WI38 (cell line): ENCODE results near the gene C10orf67.

Experiments used
- H3K4me3 ChIP-seq: 2 replicates; pipeline ENCODE4 v1.5.1; 2011; ENCODE audit warnings: low read depth, mild to moderate bottlenecking, control low read depth, low read length
- TF ChIP-seq, protein P1 (sequence below): IDR thresholded peaks from 2 replicates; pipeline ENCODE4 v1.5.1; 2012; ENCODE audit warnings: low read depth, mild to moderate bottlenecking, control low read depth, low read length

C10orf67 gene

DNA sequence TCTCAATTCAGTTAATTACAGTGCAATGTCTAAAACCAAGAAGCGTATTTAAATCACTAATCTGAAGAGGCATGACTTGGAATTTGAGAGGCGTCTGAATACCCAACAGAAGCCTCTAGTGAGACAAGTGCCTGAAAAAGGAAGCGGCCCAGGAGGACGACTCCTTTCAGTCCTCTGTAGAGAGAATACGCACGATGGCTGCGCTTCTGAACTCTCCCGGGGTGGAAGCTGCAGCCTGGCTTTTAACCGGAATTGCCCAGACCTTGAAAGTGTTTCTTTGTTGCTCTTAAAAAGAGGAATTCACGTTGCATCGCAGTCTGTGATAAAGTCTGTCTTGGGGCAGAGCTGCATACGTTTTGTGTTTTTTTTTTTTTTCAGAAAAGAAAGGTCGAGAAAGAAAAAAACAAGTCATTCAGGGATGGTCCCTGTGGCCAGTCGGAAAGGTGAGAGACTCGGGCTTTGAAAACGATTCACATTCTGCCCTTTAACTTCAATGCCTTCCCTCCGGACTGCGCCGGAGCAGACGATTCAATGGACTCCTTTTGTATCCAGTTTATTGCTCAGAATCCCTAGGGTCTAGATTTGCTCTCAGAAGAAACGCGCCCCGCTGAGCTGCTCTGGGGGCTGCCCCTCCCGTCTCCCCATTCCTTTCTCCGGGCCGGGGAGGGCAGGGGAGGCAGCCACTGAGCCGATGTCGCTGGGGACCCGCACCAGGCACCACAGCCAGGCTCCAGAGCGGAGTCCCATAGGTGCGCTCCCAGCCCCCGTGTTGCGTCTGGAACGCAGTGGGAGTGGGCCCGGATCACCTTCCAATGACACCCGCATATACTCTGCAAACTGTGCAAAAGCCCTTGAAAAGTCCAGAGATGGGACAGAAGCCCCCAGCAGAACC is 153.5 kb downstream of the C10orf67 start:
- TF ChIP-seq, protein P1, sequence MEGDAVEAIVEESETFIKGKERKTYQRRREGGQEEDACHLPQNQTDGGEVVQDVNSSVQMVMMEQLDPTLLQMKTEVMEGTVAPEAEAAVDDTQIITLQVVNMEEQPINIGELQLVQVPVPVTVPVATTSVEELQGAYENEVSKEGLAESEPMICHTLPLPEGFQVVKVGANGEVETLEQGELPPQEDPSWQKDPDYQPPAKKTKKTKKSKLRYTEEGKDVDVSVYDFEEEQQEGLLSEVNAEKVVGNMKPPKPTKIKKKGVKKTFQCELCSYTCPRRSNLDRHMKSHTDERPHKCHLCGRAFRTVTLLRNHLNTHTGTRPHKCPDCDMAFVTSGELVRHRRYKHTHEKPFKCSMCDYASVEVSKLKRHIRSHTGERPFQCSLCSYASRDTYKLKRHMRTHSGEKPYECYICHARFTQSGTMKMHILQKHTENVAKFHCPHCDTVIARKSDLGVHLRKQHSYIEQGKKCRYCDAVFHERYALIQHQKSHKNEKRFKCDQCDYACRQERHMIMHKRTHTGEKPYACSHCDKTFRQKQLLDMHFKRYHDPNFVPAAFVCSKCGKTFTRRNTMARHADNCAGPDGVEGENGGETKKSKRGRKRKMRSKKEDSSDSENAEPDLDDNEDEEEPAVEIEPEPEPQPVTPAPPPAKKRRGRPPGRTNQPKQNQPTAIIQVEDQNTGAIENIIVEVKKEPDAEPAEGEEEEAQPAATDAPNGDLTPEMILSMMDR: no peak
- H3K4me3 ChIP-seq: no peak overlapping the region

DNA sequence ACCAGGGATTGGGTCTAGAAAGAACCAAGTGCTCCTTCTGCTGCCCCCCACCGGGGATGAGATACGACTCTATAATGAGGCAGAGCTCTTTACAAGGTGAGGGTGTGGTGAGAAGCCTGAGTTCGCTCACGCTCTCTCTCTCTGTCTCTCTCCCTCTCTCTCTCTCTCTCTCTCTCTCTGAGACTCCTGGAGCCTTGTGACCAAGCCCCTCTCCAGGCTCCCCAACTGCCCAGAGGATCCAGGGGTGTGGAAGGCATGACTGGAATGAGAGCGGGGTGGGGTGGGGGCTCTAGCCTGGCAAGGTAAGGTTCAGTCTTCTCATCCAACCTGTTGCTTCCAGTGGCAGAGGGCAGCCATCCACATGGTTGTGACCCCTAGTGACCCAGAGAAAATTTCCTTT is 155.6 kb downstream of the C10orf67 start:
- H3K4me3 ChIP-seq: no peak overlapping the region
- TF ChIP-seq, protein P1: no peak

DNA sequence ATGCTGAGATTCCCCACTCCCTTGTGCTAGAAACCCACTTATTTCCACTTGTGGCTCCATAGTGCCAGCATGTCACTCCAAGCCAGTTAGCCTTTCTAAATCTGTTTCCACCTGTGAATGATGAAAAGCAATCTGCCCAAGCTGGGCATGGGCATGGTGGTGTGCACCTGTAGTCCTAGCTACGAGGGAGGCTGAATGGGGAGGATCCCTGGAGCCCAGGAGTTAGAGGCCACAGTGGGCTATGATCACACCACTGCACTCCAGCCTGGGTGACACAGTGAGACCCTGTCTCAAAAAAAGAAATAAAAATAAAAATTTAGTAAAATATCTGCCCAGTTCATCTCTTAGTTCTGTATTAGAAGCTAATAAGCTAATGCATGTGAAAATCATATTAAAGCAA is 157.4 kb downstream of the C10orf67 start:
- TF ChIP-seq, protein P1: no peak
- H3K4me3 ChIP-seq: no peak overlapping the region

DNA sequence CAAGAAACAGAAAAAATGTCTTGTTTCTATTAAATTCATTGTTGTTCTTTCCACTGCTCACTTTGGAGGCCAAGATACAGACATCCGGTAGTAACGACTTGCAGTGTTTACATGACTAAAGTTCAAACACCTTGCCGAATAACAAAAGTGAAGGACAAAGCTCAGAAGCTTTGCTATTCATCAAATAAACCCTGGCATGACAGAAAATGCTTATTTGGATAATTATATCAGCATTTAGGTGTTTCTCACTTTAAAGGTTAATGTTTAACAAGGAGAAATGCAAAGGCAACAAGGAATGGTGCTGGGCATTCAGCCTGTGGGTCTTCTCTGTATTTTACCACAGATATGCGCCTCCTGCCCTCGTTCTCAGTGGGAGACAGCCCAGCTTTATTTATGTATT is 157.9 kb downstream of the C10orf67 start:
- no peak overlapping the region for H3K4me3 ChIP-seq
- TF ChIP-seq, protein P1: no peak

DNA sequence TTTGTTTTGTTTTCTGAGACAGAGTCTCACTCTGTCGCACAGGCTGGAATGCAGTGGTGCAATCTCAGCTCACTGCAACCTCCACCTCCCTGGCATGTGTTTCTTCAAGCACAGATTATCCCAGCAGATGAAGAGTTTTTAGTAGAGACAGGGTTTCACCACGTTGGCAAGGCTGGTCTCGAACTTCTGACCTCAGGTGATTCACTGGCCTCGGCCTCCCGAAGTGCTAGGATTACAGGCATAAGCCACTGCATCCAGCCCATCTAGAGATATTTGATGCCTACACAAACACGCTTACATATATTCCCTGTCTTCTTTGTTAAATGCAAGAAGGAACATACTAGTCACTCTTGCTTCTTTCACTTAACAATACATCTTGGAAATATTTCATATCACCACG is 158.4 kb downstream of the C10orf67 start:
- TF ChIP-seq, protein P1: no peak
- no peak overlapping the region for H3K4me3 ChIP-seq

DNA sequence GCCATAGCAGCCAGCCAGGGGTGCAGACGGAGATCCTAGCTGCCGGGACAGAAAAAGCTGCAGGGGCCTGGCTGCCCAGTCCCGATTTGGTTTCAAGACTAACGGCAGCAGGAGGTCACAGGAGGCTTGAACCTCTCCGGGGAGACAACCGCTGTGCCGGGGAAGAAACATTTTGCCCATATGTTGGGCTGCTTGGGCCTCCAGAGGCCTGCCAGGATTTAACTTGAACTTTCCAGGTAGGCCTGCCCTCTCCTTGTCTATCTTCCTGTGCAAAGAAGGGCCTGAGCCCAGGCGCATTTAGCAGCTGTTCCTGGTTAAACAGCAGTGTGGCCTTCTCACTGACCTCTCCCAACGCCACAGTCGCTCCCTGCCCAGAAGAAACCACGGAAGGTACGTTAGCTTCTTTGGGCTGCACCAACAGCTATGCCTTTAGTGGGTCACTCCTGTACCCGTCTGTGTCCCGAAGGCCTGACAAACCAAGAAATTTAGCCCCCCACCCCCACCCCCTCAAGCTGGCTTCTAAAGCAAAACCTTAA is 169.6 kb downstream of the C10orf67 start:
- no peak overlapping the region for H3K4me3 ChIP-seq
- TF ChIP-seq, protein P1: no peak

DNA sequence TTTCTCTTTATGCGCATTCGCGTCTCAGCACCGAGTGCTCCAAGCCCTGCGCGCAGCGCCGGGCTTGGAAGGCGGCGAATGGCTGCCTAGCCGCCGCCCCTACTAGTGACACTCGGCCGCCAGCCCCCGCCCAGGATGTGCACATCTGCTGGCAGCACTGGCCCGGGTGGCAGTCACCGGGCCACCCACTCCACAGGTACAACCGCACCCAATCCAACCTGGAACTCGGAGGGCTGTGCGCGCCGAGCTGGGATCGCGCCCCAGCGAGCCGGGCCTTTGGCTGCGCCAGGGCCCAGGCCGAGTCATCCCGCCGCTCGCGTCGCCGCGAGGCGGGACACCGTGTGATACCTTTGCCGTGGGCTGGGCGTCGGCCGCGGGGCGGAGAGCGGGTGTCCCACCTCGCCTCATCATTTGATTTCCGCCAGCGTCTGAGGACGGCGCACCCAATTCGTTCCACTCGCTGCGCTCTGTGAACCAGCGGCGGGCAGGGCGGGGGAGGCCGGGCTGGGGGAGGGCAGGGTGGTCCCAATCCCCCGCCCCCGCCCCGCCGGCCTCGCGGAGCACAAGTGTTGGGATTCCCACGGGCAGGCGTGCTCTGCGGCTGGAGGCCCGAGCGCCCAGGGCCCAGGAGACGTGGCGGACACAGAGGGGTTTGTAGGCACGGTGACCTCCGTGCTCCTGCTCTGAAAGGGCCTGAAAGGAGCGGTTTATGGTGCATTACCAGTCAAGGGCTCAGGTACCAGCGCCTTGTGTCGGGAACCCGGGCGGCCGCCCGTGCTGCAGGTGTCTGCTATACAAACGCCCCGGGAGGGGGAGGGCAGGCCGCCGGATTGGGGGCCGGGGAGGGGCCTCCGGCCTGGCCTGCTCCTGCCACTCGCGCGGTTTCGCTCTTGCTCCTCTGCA is 170.3 kb downstream of the C10orf67 start:
- TF ChIP-seq, protein P1: no peak
- no peak overlapping the region for H3K4me3 ChIP-seq
